GM18511 (cell line): ENCODE measurements around the gene WDR38.
"Not testable (repeated sequence)": the region's sequence is repeated elsewhere in the genome, so short reads cannot be mapped to it uniquely, and the experiment has no call there.

Experiments
- ATAC-seq: cut with Tn5 transposase; IDR thresholded peaks from one replicate; pipeline ENCODE4 v1.9.1; 2021; ENCODE audit warnings: mild to moderate bottlenecking, moderate library complexity; ENCODE audit not compliant: unreplicated experiment

WDR38 gene

DNA sequence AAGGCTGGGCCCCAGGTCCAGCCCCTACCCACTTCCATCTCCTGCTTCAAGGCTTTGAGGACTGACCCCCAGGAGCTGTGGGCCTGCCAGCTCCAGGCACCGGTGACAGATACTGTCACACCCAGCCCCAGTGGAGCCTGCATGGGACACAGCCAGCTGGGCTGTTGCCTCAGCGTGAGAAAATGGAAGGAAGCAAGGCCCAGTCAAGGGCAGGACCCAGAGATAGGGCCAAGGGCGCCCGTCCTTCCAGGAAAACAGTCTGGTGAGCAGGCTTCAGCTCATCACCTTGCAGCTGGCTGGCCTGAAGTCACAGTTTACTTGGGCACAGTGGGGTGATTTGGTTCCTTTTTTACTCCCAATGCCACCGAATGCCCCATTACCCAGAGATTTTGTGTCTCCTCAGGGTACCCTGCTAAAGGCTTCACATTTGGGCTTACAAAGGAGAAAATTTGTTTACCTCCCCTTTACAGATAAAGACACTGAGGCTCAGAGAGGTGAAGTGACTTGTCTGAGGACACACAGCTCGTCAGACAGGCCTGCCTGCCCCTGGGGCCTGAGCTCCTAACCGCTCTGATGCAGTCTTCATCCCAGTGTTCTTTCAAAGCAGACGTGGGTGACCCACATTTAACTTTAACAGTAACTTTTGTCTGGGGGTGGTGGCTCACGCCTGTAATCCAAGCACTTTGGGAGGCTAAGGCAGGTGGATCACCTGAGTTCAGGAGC lies 21.5 kb upstream of the WDR38 start:
- no peak for ATAC-seq

- ATAC-seq = no peak
These were observed 18.7 kb upstream of the WDR38 start for GRCh38 chr9:124834591-124834990.

GRCh38 chr9:124835026-124835557 lies 18.2 kb upstream of the WDR38 start:
- ATAC-seq = no peak

DNA sequence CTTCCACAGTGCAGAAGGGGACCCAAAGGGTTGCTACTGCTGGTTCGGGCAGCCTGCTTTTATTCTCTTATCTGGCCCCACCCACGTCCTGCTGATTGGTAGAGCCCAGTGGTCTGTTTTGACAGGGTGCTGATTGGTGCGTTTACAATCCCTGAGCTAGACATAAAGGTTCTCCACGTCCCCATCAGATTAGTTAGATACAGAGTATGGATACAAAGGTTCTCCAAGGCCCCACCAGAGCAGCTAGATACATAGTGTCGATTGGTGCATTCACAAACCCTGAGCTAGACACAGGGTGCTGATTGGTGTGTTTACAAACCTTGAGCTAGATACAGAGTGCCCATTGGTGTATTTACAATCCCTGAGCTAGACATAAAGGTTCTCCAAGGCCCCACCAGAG lies 15.1 kb upstream of the WDR38 start:
- not testable (repeated sequence) for ATAC-seq

GRCh38 chr9:124838567-124839275 lies 14.5 kb upstream of the WDR38 start:
- ATAC-seq = not testable (repeated sequence)

DNA sequence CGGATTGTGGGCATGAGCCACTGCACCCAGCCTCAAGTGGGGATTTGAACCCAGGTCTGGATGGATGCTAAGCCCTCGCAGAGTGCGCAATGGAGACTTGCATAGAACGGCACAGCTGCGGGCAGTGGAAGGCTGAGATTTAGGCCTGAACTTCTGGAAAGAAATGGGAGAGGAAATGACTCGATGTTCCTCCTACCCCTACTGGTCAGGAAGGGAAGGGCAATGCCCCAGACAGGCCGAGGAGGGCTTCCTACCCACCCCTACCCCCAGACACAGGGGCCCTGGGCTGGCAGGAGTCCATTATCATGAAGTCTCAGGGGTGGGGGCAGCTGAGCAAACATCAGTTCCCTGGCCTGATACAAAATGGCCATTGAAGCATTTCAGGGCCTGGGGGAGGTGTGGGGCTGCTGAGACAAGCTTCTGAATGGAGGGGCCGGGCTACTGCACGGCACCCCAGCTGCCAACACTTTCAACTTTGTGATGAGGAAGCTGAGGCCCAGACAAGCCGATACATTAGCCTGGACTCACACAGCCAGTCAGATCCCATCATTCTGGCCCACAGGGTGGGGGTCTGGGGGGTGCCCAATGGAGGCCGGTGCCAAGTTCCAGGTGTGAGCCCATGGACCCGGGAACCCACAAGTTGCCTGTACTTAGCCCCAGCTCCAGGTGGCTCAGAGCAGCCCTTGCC lies 13.5 kb upstream of the WDR38 start:
- no peak for ATAC-seq

DNA sequence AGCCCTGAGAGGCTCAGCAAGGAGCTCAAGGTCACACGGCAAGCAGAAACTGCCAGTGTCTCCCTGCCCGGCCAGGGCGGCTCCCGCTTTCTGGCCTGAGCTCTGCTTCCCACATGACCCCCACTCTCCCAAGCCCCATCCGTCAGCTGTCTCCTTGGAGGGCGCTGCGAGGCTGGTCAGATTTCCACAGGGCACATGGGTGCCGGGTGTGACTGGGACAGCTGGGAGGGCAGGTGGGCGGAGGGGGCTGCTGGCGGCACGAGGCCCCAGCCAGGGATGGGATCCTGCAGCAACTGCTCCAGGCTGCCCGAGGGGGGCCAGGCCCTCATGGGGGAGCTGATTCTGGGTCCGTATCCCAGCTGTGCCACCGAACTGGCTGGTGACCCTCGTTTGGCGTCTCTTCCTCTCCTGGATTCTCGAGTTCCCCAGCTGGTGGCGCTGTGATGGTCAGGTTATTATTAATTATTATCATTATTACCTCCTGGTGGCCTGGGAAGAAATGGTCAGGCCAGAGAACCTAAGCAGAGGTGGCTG lies 12.9 kb upstream of the WDR38 start:
- no peak for ATAC-seq

- no peak for ATAC-seq
These were observed 12.0 kb upstream of the WDR38 start for GRCh38 chr9:124841075-124841821.

DNA sequence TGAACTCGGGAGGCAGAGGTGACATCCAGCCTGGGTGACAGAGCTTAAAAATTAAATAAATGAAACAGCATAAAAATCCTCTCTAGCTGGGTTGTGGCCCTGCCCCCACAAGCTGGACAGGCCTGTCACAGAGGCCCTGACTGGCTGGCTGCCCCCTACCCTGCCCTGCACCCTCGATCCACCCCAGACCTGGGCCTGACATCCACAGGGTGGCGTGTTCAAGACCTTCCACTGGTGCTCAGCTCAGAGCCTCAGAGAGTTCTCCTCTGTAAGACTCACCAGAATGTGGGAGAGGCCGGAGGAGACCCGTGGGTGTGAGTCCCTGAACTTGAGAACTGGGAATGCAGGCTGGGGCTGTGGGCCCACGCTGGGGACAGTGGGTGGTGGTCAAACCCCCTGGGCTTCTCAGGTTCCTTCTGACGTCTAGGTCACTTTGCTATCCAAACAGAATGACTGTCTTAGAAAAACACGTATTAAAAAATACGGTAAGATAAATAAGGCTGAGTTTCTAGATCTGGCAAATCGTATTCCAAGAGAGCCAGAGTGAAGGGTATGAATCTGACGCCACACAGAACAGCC lies 9.7 kb upstream of the WDR38 start:
- no peak for ATAC-seq

DNA sequence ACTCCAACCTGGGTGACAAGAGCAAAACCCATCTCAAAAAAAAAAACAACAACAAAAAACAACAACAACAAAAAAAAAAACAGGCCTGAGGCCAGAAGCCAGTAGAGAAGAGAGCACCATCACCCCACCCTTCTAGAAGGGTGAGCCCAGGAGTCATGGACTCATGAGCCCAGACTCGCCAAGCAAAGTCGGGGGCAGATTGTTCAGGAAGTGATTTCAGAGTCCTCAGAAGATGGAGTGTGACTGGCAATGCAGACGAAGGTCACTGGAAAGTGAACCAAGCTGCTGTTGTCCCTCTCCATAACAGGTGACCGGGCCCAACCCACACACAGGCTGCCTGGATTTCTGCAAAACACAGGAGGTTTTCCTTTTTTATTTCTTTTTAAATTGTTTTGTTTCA lies 9.0 kb upstream of the WDR38 start:
- ATAC-seq = no peak

- not testable (repeated sequence) for ATAC-seq
These were observed 6.8 kb upstream of the WDR38 start for GRCh38 chr9:124846467-124846866.

DNA sequence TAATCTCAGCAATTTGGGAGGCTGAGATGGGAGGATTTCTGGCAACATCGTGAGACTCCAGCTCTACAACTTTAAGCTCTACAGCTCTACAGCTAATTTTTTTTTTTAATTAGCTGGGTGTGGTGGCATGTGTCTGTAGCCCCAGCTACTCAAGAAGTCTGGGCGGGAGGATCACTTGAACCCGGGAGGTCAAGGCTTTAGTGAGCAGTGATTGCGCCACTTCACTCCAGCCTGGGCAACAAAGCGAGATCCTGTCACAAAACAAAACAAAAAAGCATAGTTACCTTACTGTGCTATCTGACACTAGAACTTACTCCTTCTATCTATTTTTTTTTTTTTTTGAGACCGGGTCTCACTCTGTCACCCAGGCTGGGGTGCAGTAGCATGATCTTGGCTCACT lies 6.3 kb upstream of the WDR38 start:
- no peak for ATAC-seq

GRCh38 chr9:124849801-124850200 lies 3.5 kb upstream of the WDR38 start:
- ATAC-seq = no peak

GRCh38 chr9:124852121-124852828 lies 985 bp upstream of the WDR38 start:
- no peak for ATAC-seq

DNA sequence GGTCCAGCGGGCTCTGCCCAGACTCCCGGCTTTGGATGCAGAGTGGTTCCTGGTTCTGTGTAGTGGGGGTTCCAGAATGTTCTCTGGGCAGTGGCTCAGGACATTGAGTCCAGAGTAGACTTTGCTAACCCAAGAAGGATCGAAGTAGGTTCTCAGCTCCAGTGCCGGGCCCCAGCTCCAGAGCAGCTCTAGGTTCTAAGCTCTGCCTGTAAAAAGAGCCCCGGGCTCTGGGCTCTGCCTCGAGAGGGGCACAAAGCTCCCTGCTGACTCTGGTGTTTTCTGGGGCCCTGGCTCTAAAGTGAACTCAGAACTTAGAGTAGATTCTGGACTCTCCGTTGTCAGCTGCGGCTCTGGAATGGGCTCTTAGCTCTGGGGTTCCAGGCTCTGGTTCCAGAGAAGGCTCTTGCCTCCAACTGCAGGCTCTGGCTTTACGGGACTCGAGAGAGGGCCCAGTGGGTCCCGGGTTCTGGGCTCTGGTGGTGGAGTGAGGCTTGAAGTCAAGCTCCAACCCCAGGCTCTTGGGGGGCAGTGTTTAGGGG lies 414 bp downstream of the WDR38 start:
- ATAC-seq = no peak

GRCh38 chr9:124854161-124854560 lies 901 bp downstream of the WDR38 start:
- no peak for ATAC-seq

DNA sequence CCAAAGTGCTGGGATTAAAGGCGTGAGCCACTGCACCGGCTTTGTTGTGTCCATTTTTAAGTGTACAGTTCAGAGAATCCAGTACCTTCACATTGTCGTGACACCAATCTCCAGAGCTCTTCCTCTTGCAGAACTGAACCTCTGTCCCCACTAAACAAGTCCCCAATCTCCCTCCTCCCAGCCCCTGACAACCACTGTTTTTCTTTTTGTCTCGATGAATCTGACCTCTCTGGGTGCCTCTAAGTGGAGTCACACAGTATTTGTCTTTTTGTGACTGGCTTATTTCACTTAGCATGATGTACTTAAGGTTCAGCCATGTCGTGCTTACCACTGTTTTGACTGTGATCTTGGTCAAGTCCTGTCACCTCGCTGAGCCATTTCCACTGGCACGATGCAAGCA lies 1.6 kb downstream of the WDR38 start:
- no peak for ATAC-seq

DNA sequence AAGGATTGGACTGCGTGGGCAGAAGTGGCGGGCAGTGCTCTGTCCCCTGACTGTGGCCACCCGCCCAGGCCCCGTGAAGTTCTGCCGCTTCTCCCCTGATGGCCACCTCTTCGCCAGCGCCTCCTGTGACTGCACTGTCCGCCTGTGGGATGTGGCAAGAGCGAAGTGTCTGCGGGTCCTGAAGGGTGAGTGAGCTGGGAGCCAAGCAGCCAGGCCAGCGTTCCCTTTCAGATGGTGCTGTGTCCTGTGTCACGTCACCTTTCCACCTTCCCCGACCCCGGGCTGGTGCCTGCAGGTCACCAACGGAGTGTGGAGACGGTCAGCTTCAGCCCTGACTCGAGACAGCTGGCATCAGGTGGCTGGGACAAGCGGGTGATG lies 2.3 kb downstream of the WDR38 start:
- ATAC-seq = no peak

DNA sequence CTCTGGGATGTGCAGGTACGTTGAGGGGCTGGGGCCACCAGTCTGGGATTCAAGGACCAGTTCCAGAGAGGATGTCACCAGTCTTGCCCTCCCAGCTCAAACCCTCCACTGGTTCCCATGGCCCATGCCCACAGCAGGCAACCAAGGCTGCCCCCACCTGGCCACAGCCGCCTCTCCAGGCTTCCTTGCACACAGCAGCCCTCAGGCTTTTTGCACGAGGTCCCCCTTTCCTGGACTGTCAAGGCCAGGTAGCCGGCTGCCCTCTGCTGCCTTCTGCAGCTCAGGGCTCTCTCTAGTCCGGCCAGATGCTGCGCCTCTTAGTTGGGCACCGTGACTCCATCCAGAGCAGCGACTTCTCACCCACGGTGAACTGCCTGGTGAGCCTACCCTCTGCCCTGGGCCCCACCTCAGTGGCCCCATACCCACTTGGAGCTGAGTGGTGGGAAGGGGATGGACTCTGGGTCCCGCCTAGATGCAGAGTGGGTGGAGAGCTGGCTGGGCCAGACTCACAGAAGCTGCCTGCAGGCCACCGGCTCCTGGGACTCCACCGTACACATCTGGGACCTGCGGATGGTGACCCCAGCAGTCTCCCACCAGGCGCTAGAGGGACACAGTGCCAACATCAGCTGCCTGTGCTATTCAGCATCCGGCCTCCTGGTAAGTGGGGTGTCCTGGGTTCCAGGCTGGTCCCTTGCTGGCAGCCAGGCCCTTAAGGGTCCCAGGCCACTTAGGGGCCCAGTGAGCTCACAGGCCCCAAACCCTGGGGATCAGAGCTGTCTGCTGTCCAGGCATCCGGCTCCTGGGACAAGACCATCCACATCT lies 2.9 kb downstream of the WDR38 start:
- ATAC-seq = no peak
